ENCODE data around the gene CTTN. TPM values are rescaled to one million over a fixed set of nuclear protein-coding genes. Genes with fewer than 3 reads are reported as not detected.
A peak's percentile ranks its signal among the peaks of the same experiment; 100 is the strongest.

Gene CTTN
- total and polyA plus RNA-seq, 9 of the 15 experiments (the other 6 are each of a cell fraction or from before 2014, with no cell fraction given): 9.9 to 158 (median 99.7) TPM

DNA sequence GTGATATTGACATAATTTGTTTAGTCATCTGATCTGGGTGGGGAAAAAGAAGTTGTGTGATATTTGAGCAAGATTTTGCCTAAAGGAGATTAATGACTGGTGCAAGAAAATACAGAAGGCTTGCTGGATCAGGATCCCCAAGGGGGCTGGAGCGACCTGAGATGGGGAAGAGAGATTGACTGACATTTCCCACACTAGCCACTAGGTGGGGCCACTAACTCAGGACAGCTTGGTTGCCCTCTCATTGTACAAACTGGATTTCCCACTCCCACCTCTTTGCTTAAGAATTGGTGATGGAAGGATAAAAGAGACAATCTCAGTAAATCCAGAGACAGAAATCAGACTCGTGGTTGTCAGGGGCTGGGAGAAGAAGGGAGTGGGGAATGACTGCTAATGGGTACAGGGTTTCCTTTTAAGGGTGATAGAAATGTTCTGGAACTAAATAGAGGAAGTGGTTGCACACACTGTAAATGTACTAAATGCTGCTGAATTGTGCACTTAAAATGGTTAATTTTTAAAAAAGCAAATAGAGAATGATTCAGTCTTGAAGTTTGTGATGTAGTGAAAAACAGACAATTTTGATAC is 50.7 kb downstream of the CTTN start (continued):
- TF ChIP-seq, protein P1, sequence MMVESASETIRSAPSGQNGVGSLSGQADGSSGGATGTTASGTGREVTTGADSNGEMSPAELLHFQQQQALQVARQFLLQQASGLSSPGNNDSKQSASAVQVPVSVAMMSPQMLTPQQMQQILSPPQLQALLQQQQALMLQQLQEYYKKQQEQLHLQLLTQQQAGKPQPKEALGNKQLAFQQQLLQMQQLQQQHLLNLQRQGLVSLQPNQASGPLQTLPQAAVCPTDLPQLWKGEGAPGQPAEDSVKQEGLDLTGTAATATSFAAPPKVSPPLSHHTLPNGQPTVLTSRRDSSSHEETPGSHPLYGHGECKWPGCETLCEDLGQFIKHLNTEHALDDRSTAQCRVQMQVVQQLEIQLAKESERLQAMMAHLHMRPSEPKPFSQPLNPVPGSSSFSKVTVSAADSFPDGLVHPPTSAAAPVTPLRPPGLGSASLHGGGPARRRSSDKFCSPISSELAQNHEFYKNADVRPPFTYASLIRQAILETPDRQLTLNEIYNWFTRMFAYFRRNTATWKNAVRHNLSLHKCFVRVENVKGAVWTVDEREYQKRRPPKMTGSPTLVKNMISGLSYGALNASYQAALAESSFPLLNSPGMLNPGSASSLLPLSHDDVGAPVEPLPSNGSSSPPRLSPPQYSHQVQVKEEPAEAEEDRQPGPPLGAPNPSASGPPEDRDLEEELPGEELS (CRISPR knock-in tag; IDR thresholded peaks at IDR 0.05; ENCODE audit: borderline replicate concordance): no peak
- TF ChIP-seq REST (IDR thresholded peaks at IDR 0.05; ENCODE audit: borderline replicate concordance) (no peak), REST (CRISPR knock-in tag; IDR thresholded peaks at IDR 0.05; ENCODE audit: low read depth) (no peak), E2F3 (CRISPR knock-in tag; IDR thresholded peaks at IDR 0.05) (no peak), NR3C1 (CRISPR knock-in tag; IDR thresholded peaks at IDR 0.05) (no peak), MED1 (CRISPR knock-in tag; IDR thresholded peaks at IDR 0.05; ENCODE audit: borderline replicate concordance) (no peak), ZNF584 (CRISPR knock-in tag; IDR thresholded peaks at IDR 0.05; ENCODE audit: low read depth) (no peak), TRIM24 (IDR thresholded peaks at IDR 0.05) (peak in 1 of 2 experiments; percentile 52; a peak in 2 of 4 replicates), MAFG (tag; conservative IDR thresholded peaks at IDR 0.05) (no peak), RAD21 (CRISPR knock-in tag; conservative IDR thresholded peaks at IDR 0.05 in 1 of 2, IDR thresholded peaks at IDR 0.05 in 1 of 2) (peak in 1 of 2 experiments; percentile 40; a peak in 2 of 4 replicates), ZNF764 (CRISPR knock-in tag; IDR thresholded peaks at IDR 0.05; ENCODE audit: low read depth) (no peak), CBX8 (IDR thresholded peaks at IDR 0.05; ENCODE audit: borderline replicate concordance, extremely low read depth, low read depth, low read length, poor library complexity, severe bottlenecking) (no peak), CBX3 (IDR thresholded peaks at IDR 0.05; ENCODE audit: borderline replicate concordance in 1 of 2, low read length in 2 of 2) (peak in 1 of 2 experiments; percentile 99; a peak in 2 of 3 replicates)
- TF ChIP-seq, protein P2, sequence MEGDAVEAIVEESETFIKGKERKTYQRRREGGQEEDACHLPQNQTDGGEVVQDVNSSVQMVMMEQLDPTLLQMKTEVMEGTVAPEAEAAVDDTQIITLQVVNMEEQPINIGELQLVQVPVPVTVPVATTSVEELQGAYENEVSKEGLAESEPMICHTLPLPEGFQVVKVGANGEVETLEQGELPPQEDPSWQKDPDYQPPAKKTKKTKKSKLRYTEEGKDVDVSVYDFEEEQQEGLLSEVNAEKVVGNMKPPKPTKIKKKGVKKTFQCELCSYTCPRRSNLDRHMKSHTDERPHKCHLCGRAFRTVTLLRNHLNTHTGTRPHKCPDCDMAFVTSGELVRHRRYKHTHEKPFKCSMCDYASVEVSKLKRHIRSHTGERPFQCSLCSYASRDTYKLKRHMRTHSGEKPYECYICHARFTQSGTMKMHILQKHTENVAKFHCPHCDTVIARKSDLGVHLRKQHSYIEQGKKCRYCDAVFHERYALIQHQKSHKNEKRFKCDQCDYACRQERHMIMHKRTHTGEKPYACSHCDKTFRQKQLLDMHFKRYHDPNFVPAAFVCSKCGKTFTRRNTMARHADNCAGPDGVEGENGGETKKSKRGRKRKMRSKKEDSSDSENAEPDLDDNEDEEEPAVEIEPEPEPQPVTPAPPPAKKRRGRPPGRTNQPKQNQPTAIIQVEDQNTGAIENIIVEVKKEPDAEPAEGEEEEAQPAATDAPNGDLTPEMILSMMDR (IDR thresholded peaks at IDR 0.05 in 2 of 3, conservative IDR thresholded peaks at IDR 0.05 in 1 of 3; ENCODE audit: insufficient read depth in 2 of 3, low read depth in 1 of 3, low read length in 3 of 3): peak; percentile 58 to 85 (median 61)

Data from K562 (cell line).